GM12865 (cell line): ENCODE results near the gene OCSTAMP.

Experiments
- DNase-seq: peaks from one replicate; pipeline ENCODE4 v3.0.0; 2010; ENCODE audit warnings: low read depth
- H3K4me3 ChIP-seq: 2 replicates; pipeline ENCODE4 v1.5.1; 2011; ENCODE audit warnings: mild to moderate bottlenecking, low read depth, low read length, control low read depth
- TF ChIP-seq, protein P1 (sequence below): IDR thresholded peaks from 2 replicates; pipeline ENCODE4 v1.5.1; 2011; ENCODE audit warnings: low read length, control low read depth, low read depth, inconsistent platforms; ENCODE audit not compliant: insufficient read depth; ENCODE audit errors: missing control alignments

Gene OCSTAMP

GRCh38 chr20:46520976-46521579 is 29.4 kb downstream of the OCSTAMP start:
- peak; percentile 74 for DNase-seq
- H3K4me3 ChIP-seq: no peak overlapping the region
- TF ChIP-seq, protein P1, sequence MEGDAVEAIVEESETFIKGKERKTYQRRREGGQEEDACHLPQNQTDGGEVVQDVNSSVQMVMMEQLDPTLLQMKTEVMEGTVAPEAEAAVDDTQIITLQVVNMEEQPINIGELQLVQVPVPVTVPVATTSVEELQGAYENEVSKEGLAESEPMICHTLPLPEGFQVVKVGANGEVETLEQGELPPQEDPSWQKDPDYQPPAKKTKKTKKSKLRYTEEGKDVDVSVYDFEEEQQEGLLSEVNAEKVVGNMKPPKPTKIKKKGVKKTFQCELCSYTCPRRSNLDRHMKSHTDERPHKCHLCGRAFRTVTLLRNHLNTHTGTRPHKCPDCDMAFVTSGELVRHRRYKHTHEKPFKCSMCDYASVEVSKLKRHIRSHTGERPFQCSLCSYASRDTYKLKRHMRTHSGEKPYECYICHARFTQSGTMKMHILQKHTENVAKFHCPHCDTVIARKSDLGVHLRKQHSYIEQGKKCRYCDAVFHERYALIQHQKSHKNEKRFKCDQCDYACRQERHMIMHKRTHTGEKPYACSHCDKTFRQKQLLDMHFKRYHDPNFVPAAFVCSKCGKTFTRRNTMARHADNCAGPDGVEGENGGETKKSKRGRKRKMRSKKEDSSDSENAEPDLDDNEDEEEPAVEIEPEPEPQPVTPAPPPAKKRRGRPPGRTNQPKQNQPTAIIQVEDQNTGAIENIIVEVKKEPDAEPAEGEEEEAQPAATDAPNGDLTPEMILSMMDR: peak; percentile 79

- H3K4me3 ChIP-seq: no peak overlapping the region
- TF ChIP-seq, protein P1: no peak
- DNase-seq: no peak
Observed at GRCh38 chr20:46520540-46520939, 29.9 kb downstream of the OCSTAMP start.

- TF ChIP-seq, protein P1: no peak
- H3K4me3 ChIP-seq: no peak overlapping the region
- no peak for DNase-seq
Observed at GRCh38 chr20:46519471-46520068, 30.9 kb downstream of the OCSTAMP start.

DNA sequence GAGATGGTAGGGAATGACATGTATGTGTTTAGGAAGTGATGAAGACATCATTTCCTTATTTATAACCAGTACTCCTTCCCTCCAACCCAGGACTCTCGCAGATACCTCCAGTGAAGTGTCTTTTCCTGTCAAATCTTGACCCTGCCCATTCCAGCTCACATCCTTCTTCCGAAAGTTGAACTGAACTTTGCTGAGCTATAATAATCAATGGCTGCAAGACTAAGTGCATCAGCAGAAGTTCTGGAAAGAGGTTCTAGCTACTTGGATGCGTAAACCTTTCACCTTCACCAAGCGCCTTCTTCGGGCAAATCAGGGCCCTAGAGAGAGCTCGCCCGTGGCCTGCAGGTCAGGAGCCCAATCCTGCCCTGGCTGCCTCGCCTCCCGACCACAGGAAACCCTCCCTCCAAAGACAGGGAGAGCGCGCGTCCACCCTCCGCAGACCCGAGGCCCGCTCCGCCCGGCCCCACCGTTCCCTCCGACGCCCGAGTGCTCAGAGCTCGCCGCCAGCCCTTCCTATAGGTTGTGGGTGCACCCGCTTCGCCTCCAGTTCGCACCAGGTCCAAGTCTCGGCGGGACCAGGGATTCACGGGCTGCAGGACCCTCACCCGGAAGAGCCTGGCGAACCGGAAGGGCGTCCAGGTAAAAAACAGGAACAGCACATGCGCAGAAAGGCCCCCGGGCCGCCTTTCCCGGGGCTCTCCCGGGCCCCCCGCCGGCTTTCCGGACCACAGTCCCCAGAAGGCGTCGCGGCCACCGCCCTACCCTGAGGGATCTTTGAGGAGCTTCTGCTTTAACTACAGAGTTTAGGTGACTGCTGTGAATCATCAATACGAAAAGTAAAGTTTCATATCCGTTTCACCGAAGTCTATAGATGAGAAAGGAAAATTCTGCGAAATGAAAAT is 37.3 kb downstream of the OCSTAMP start, which contains the start of gene ZNF334:
Gene ZNF334, minus strand, starts transcription at position 617 of the 902 bp plus-strand sequence. CDS start 1,457 bp downstream, outside the sequence.
- peak; percentile 72 for DNase-seq
- TF ChIP-seq, protein P1: no peak
- H3K4me3 ChIP-seq: peak within 1 kb of the TSS; percentile 85

DNA sequence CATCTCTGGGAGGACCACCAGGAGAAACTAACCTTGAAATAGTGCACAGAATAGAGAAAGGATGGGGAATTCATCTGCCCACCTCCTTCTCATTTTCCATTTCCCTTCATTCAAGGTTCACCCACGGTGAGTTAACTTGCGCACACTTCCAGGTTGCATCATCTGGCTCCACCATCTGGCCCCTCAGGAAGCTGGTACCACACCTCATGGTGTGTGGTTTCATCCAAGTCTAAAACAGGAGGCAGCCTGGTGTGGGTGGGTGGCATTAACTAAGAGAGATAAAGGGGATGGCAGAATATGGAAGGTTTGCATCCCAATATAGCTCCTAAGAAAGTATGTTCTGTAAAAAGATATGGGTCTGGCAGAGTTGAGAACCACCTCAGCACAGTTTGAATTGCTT is 40.9 kb downstream of the OCSTAMP start:
- DNase-seq: no peak
- no peak overlapping the region for H3K4me3 ChIP-seq
- TF ChIP-seq, protein P1: no peak

GRCh38 chr20:46507760-46508407 is 42.6 kb downstream of the OCSTAMP start:
- TF ChIP-seq, protein P1: no peak
- DNase-seq: no peak
- H3K4me3 ChIP-seq: no peak overlapping the region
